ENCODE results near the gene LDHAL6A.

Gene LDHAL6A

GRCh38 chr11:18490736-18491485 is 35.3 kb downstream of the LDHAL6A start:
- no peak for DNase-seq

- DNase-seq = no peak
Measured at GRCh38 chr11:18491924-18492323, 36.3 kb downstream of the LDHAL6A start.

GRCh38 chr11:18492888-18493287 is 37.2 kb downstream of the LDHAL6A start:
- no peak for DNase-seq

- DNase-seq = no peak
Measured at GRCh38 chr11:18493310-18493709, 37.7 kb downstream of the LDHAL6A start.

- DNase-seq = no peak
Measured at GRCh38 chr11:18495271-18495670, 39.6 kb downstream of the LDHAL6A start.

GRCh38 chr11:18495703-18496102 is 40.0 kb downstream of the LDHAL6A start:
- no peak for DNase-seq

GRCh38 chr11:18498039-18498438 is 42.4 kb downstream of the LDHAL6A start:
- DNase-seq = no peak

GRCh38 chr11:18501629-18502028 is 46.0 kb downstream of the LDHAL6A start:
- DNase-seq = no peak

GRCh38 chr11:18502352-18502751 is 46.7 kb downstream of the LDHAL6A start:
- no peak for DNase-seq

GRCh38 chr11:18521122-18521521 is 65.5 kb downstream of the LDHAL6A start:
- no peak for DNase-seq

GRCh38 chr11:18522388-18522787 is 66.7 kb downstream of the LDHAL6A start:
- DNase-seq = peak in 1 of 2 donors; percentile 6

GRCh38 chr11:18523084-18523483 is 67.4 kb downstream of the LDHAL6A start:
- no peak for DNase-seq

- DNase-seq = no peak
Measured at GRCh38 chr11:18524248-18524647, 68.6 kb downstream of the LDHAL6A start.

GRCh38 chr11:18526130-18526520 is 70.5 kb downstream of the LDHAL6A start:
- no peak for DNase-seq

- DNase-seq = peak; percentile 94 to 95
Measured at GRCh38 chr11:18526521-18527296, 71.1 kb downstream of the LDHAL6A start, which contains the start of gene TSG101. TSS of gene TSG101 (minus strand) at chr11:18526942. CDS start at chr11:18526816, 126 bp downstream.

- peak in 1 of 2 donors; percentile 27 for DNase-seq
Measured at GRCh38 chr11:18527512-18527911, 71.9 kb downstream of the LDHAL6A start.
